HG03354 (cell line): ENCODE measurements around the gene POF1B.
A peak's percentile ranks its signal among the peaks of the same experiment; 100 is the strongest.
"Not testable (repeated sequence)": the region's sequence is repeated elsewhere in the genome, so short reads cannot be mapped to it uniquely, and the experiment has no call there.

Experiments used
- ATAC-seq: cut with Tn5 transposase; IDR thresholded peaks from one replicate; pipeline ENCODE4 v1.9.1; 2021; ENCODE audit warnings: mild to moderate bottlenecking; ENCODE audit not compliant: unreplicated experiment, poor library complexity, severe bottlenecking

POF1B gene, protein sequence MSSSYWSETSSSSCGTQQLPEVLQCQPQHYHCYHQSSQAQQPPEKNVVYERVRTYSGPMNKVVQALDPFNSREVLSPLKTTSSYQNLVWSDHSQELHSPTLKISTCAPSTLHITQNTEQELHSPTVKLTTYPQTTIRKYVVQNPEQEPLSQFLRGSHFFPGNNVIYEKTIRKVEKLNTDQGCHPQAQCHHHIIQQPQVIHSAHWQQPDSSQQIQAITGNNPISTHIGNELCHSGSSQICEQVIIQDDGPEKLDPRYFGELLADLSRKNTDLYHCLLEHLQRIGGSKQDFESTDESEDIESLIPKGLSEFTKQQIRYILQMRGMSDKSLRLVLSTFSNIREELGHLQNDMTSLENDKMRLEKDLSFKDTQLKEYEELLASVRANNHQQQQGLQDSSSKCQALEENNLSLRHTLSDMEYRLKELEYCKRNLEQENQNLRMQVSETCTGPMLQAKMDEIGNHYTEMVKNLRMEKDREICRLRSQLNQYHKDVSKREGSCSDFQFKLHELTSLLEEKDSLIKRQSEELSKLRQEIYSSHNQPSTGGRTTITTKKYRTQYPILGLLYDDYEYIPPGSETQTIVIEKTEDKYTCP

DNA sequence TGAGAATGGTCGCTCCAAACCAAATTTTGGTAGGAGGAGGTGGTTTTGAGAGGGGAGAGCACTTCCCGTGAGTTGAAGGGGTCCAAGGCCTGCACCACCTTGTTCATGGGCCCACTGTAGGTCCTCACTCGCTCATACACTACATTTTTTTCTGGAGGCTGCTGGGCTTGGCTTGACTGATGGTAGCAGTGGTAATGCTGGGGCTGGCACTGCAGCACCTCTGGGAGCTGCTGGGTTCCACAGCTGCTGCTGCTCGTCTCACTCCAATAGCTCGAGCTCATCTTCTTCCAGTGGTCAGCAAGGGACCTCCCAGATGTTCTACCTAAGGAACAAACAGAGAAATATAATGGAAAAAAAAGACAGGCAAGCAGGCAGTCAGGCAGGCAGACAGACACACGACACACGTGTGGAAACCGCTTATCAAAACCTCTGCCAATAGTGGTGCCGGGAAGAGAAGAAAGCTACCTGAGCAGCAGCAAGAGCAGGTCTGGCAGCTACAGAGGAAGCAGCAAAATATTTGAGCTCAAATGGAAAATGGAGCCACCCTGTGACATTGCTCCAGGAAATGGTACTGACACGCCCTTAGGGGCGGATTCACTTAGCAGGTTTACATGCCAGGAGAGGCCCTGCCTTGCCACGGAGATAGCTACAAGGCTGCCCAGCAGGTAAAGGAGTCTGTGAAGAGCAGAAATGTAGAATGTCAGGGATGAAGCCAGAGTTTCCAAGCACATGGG, at the start of gene POF1B:
Gene POF1B, minus strand, starts transcription at position 492 of the 734 bp plus-strand sequence. Its CDS starts 211 bp downstream, at position 281.
- ATAC-seq: no peak

DNA sequence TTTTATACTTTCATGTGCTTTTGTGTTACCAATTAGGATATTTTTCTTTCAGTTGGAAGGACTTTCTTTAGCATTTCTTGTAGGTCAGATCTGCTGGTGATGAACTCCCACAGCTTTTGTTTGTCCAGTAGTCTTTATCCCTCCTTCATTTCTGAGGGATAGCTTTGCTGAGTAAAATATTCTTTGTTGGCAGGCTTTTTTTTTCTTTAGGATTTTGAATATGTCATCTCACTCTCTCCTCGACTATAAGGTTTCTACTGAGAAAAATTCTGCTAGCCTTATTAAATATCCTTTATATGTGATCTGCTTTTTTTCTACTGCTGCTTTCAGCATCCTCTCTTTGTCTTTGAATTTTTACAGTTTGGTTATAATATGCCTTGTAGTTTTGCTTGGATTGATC, 49.6 kb upstream of the POF1B start:
- ATAC-seq: no peak

DNA sequence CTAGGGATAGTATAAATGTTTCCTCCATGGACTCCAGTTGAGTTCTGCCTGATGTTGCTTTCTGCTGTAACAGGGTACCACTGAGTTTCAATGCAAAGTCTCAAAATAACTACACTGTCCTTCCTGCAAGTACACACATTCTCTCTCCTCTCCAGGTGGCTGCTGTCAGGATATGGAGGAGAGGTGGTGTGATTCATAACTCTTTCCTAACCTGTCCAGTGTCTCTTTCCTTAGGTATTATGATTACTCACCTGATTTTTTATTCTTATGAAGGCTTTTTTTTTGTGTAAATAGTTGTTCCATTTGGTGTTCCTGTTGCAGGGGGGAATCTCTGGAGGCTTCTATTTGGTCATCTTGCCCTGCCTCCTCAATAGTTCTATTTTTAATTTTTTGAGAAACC, 39.8 kb upstream of the POF1B start:
- no peak for ATAC-seq

DNA sequence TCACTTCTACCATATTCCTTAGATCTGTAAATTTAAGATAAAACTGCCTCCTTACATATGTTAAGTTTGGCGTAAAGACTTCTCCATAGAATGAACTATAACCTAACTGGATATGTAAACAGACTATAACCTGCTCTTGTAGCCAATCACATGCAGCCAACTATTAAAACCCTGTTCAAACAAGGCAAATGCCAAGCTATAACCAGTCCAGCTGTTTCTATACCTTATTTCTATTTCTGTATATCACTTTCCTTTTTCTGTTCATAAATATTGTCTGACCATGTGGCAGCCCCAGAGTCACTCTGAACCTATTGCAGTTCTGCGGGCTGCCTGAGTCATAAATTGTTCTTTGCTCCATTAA, 12.4 kb upstream of the POF1B start:
- no peak for ATAC-seq

DNA sequence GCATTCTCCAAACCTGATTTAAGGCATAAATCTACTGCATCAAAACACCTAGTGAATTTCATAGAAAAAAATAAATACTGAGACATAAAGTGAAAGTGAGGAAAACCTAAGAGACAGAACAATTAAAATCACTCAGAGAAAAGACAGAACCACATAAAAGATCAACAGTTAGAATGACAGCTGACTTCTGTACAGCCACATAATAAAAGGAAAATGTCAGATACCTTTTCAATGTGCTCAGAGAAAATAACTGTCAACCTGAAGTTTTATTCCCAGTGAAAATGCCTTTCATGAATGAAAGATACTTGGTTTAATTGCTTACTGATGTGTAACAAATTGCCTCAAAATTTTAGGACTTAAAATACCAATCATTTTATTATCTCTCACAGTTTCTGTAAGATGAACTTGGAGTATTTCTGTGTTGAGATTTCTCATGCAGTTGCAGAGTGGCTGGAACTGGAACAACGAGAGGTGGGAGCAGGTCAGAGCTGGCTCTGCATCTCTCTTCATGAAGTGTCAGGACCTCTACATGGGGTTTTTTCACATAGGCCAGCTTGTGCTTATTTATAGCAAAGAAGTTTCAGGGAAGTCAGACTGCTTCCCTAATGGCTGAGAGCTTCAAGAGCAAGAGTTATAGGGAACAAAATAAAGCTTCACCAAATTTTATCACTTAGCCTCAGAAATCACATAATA, 11.9 kb upstream of the POF1B start:
- ATAC-seq: no peak

DNA sequence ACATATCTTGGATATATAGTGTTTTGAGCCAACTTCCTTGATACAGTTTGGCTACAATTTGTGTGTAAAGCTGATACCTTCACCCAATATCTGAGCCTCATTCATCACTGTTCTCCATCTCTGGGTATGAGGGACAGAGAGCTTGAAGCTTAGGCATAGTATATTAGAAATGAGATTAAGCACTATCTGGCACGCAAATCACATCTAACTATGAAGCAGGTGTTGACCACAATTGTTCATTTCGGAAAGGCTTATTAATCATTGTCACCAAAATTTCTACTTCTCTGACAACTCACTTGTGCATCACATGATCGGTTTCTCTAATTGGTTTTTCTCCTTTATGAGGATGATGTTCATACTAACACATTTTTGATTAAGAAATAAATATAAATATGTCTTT, 2.1 kb upstream of the POF1B start:
- no peak for ATAC-seq

DNA sequence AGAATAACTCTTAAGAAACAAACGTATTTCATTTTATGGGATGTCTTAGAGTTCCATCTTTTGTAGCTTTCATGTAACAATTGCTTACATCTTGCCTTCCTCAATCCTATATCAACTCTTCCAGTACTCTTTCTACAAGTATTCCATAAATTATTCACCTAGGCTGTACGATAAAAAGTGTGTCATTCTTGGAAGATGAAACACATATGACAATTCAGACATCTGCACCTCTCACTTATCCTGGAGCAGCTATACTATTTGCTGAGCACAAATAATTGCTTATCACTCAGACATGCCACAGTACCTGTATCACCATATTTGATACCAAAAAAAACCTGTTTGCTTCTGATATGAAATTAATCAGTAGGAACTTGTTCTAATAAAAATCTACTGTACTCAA, 1.0 kb downstream of the POF1B start:
- ATAC-seq: no peak

DNA sequence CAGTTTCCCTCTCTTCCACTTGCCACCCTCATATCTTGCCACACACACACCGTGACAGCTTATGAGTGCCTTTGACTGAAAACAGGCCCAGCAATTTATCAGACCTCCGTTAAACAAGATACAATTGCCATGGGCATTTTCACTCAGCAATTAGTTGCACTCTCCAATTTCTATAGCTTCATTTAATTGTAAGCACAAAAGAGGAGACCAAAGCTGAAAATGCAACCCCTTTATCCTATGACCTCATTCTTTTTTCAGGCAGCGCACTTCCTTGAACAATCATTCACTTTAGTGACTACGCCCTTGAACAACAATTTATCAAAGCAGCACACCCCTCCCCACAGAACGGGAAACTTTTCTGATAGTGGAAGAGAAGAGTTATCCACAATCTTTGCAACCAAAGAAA, 4.1 kb downstream of the POF1B start:
- ATAC-seq: no peak

DNA sequence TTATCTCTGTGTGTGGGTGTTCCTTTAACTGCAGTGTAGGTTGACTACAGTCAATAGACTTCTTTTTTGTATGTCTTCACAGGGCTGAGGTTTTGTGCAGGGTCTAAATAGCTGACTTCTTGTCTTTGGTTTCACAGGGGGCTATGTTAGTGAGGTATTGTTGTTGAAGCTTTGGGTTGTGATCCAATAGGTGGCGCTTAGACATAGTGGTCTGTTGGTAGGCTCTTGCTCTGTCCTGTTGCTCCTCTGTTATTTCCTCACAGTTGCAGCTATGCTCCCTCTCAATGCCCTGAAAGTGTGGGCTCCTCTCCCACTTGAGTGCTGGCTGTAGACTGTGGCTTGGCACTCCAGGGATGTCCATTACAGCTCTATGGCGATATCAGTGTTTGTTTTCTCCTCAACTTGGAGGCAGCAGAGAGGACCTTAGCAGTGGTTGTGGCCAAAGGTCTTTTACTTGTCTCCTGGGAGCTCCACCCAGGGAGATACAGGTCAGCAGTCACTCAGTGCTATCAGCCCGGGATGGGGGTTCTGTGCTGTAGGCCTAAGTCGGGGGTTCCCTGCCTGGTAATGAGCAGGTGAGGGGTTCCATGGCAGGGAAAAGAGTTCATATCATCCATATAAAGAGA, 14.0 kb downstream of the POF1B start:
- no peak for ATAC-seq

DNA sequence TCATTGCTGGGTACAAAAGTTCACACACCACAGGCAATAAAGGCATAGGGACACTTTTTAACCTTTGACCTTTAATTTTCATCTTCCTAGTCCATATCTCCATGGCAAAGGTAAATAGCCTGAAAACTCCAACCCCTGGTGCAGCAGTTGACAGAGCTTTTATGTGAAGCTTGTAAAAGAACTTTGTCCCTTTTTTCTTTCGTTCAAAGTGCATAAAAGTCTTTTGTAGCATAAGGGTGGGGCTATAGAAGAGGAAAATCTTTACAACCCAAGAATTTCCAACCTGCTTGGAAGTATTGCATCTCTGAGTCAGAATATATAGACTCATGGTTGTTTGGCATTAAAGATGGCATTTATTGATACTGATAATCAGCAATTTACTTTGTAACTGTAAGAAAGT, 20.4 kb downstream of the POF1B start:
- no peak for ATAC-seq

DNA sequence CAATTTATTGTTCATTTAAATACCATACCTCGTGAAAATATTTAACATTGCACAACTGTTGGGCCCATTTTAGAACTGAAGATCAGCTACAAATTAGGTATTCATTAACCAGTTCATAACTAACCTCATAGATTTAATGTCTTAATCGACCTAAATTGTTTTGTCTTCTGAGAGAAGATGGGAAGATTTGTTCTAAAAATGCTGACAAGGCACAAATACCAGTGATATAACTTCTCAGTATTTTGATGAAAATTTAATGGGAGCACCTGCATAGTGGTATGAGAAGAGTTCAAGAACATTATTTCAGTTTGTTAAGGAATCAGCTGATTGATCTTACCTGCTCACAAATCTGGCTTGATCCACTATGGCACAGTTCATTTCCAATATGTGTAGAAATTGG, 33.9 kb downstream of the POF1B start:
- no peak for ATAC-seq

DNA sequence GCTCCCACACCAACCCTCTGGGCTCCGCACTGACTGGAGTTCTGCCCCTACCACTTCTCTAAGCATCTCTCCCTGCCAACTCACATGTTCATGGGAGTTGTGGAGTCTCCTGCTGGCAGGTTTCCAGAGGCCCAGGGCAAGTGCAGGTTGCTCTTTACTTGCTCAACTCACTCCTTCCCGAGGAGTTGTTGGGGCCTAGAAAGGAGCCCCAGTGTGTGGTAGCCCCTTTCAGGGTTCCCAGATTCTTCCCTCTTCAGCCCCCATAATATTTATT, 52.5 kb downstream of the POF1B start:
- ATAC-seq: no peak

DNA sequence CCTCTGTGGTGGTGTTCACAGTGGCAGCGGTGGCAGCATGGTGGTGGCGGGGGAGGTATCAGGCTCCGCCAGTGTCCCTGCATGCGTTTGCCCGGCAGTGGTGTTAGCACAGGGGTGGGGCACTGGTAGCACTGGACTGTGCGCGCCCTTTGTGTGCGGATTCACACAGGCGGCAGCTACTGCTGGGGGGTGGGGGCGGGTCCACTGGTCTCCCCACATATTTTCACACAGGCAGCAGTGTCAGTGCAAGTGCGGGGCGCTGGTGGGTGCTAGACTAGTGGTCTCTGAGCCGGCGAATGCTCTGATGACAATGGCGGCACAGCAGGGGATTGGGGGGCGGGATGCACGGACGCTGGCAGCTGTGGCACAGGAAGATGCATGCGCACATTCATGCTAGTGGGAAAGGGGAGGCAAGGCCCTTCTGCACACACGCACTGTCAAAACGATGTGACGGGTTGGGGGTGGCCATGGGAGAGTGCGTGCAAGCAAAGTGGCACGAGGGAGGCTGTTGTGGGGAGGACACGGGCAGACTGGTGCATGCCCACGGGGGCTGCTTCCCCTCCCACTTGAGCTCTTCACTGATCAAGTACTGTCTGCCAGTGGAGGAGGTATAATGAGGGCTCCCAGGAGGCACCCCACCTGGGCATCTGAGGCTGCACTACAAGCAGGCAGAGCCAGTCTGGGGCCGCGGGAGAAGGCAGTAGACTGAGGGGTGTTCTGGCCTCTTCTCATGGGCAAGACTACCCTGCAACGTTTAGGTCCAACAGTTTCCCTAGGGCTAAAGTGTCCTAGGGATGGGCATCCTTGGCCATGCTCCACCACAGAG, 53.0 kb downstream of the POF1B start:
- no peak for ATAC-seq

DNA sequence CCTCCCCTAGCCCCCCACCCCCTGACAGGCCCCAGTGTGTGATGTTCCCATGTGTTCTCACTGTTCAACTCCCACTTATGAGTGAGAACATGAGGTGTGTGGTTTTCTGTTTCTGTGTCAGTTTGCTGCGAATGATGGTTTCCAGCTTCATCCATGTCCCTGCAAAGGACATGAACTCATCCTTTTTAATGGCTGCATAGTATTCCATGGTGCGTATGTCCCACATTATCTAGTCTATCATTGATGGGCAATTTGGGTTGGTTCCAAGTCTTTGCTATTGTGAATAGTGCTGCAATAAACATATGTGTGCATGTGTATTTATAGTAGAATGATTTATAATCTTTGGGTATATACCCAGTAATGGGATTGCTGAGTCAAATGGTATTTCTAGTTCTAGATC, 68.1 kb downstream of the POF1B start:
- ATAC-seq: not testable (repeated sequence)

DNA sequence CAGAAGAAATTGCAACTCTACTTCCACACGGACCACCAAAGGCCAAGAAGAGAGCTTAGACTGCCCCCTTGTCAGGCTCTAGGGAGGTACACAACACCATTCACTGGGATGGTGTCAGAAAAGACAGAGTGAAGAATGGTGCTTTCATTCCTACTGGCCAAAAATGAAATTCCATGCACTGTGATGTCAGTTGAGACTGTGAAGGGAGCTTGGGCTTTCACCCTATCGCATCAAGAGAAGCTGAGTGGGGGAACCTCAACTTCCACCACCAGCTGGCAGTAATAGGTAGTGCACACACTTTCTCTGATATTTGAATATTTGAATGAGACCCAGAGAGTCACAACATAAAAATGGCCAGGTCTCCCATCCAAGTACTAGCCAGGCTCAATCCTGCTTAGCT, 69.7 kb downstream of the POF1B start:
- peak; percentile 73 for ATAC-seq

DNA sequence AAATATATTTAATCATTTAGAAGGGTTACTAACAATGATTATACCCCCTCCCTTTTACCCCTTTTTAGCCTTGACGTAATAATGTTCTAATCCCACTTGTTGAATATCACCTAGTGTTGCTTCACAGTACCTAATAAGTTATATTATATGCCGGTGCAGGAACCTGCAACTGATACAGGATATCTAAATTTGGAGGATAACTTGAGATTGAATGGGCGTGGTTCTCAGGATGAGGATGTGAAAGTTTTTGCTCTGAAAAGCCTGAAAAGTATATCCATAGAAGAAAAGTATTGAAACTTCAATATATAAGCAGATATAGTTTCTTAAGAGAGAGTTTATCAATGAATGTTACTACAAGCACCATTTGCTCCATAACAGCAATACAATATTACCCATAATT, 75.9 kb downstream of the POF1B start:
- ATAC-seq: no peak

DNA sequence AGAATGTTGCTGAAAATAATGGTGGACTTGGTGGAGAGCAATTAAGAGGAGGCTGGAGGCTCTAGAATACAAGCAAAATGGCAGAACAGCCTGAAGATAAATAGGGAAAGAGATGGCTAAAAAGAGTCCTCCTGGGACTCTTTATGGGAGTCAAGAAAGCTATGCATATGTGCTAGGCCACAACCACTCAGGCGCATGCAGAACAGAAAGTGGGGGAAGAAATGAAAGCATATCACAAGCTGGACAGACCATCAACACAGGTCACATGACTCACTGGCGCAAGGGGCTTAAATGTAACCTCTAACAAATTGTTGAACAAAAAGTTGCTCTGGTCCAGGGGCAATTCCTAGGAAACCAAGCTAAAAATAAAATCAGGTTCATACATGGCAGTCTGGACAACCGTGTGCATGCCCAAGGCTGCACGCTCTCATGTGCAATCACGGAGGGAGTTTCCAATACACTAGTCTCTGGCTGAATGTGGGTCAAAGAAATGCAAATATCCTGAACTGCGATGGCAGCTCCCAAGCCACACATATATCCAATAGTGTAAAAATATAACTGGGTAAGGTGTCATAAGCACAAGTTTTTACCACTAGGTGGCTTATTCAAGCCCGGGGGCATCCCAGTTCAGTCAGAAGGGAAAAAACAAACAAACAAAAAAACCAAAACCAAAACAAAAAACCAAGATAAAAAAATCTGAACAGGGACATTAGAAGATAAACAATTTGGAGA, 90.3 kb downstream of the POF1B start:
- ATAC-seq: no peak

DNA sequence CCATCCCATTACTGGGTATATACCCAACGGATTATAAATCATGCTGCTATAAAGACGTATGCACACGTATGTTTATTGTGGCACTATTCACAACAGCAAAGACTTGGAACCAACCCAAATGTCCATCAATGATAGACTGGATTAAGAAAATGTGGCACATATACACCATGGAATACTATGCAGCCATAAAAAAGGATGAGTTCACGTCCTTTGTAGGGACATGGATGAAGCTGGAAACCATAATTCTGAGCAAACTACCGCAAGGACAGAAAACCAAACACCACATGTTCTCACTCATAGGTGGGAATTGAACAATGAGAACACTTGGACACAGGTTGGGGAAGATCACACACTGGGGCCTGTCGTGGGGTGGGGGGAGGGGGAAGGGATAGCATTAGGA, 94.2 kb downstream of the POF1B start:
- not testable (repeated sequence) for ATAC-seq
